GM12873 (cell line): Measurements from ENCODE around the gene DCANP1.

Experiments used
- CTCF ChIP-seq: IDR thresholded peaks from 2 replicates; pipeline ENCODE4 v1.5.1; 2012; ENCODE audit warnings: low read depth, mild to moderate bottlenecking, moderate library complexity, low read length, control low read depth; ENCODE audit not compliant: insufficient read depth; ENCODE audit errors: missing control alignments

DCANP1 gene

GRCh38 chr5:135398855-135399793 is 48.0 kb downstream of the DCANP1 start, which contains the start of gene MACROH2A1:
Gene MACROH2A1 (minus strand): TSS chr5:135399231. CDS start chr5:135389093, 10,138 bp downstream.
- no peak for TF ChIP-seq CTCF

DNA sequence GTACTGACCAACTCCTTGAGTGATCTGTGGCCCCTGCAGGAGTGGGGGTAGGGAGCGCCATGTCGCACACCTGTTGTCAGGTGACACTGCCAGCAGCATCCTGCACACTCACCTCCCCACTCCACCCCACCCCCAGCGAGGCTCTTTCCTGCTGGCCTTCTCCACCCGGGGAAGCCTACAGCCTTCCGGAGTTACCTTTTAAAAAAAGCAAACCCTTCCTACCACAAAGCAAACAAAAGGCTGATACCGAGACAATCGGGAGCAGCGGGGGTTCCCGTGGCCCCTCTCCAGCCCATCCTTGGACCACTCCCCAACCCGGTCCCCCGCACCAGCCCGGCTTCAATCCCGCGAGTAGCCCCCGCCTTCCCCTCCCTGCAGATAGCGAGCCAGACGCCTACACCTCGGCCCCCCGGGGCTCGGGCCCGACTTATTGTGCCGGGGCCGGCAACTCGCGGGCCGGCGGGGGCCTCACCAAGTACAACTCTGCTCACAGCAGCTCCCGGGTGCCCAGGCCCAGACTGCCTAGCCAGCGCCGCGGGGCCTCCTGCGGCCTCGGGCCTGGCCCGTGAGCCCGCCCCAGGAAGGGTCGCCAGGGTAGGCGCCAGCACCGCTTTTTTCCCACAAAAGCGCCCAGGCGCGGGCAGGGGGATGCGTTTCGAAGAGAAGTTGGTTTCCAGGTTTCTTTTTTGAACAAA is 48.8 kb downstream of the DCANP1 start:
- TF ChIP-seq CTCF, result no peak

GRCh38 chr5:135397084-135397483 is 50.1 kb downstream of the DCANP1 start:
- TF ChIP-seq CTCF, result no peak

DNA sequence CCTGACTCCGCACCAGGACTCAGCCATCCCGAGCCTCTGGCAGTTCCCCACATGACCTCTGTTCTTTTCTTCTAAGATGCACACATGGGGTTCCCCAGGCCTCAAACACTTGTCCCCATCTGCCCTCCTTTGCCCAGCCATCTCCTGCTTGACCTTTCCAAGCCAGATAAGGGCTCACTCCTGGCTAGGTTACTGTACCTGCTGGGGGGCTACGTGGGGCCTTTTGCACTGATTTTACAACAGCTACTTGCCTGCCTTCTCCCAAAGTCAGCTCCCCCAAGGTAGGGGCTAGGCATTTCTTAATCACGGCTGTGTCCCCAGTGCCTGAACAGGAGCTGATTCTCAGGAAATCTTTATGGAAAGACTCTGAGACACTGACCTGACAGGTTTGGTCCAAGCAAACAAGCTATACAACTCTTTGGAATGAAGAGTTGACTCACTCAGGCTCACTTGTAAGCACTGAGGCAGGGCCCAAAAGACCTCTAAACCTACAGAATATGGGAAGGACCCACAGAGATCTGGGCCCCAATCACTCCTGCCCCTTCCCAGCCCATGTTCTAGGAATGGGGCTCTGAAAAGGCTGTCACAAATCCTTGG is 50.6 kb downstream of the DCANP1 start:
- TF ChIP-seq CTCF, result no peak

- no peak for TF ChIP-seq CTCF
These were observed 51.3 kb downstream of the DCANP1 start for GRCh38 chr5:135395866-135396265.

DNA sequence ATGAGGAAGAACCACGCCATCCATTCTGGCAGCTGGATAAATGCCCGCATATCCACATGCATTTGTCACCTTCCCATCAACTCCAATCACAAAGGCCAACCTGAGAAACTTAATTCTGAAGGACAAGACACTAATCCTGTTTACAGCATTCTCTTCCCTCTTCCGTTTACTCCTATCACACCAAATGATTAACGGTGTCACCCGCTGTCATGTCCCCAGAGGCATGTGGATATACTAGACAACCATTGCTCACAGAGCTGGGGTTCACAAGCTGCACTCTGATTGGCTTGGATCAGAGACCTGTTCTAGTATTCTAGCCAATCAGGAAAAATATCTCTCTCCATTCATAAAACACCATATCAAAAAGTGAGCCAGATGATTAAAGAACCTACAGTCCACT is 51.7 kb downstream of the DCANP1 start:
- TF ChIP-seq CTCF, result no peak
